HUES6 (cell line): Measurements from ENCODE around the gene FGF8.

Source experiments
- H3K27ac ChIP-seq: 2 replicates; pipeline ENCODE4 v1.7.0; 2013; ENCODE audit warnings: low read depth, mild to moderate bottlenecking, low read length, inconsistent platforms
- H3K27me3 ChIP-seq: 2 replicates; pipeline ENCODE4 v1.6.1; 2013; ENCODE audit warnings: low read length; ENCODE audit not compliant: control insufficient read depth, insufficient read depth
- H3K36me3 ChIP-seq: 2 replicates; pipeline ENCODE4 v1.6.1; 2013; ENCODE audit warnings: low read length; ENCODE audit not compliant: control insufficient read depth, insufficient read depth
- H3K4me1 ChIP-seq: 2 replicates; pipeline ENCODE4 v1.6.1; 2013; ENCODE audit warnings: low read length; ENCODE audit not compliant: control insufficient read depth, insufficient read depth
- H3K4me3 ChIP-seq: 2 replicates; pipeline ENCODE4 v1.5.1; 2013; ENCODE audit warnings: low read depth, low read length
- H3K9ac ChIP-seq: one replicate; pipeline ENCODE4 v1.6.1; 2013; ENCODE audit warnings: mild to moderate bottlenecking, low read length
- H3K9me3 ChIP-seq: 2 replicates; pipeline ENCODE4 v1.6.1; 2013; ENCODE audit warnings: low read depth, low read length; ENCODE audit not compliant: control insufficient read depth, insufficient read depth

FGF8 gene

GRCh38 chr10:101749047-101750016, 26.6 kb downstream of the FGF8 start:
- Histone ChIP-seq H3K9me3 (no peaks in the 10 kb centered on the region), H3K27ac (no peak overlapping the region; the same call in 1 of the 2 replicates), H3K36me3 (no peaks in the 10 kb centered on the region), H3K4me3 (no peak overlapping the region), H3K9ac (peak overlapping the region; percentile 22), H3K27me3 (no peaks in the 10 kb centered on the region), H3K4me1 (peaks cover 20% of the 10 kb centered on the region)

DNA sequence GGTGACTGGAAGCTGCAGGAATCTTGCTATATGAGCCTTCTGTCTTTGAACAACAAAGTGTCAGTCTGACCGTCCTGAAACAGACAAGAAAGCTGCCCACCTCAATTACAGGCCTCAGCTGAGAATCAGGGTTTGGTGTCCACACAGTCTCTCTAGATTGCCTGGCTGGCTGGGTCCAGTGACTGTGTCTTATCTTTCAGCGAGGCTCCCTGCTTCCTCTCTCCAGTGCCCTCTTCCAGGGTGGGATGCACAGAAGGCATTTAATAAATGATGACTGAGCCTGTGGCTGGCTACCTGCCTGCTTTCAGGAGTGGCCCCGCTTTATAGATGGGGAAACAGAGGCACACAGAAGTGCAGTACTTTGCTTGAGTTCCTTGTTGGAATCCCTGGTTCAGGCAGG, 27.4 kb downstream of the FGF8 start:
- H3K9ac ChIP-seq = peak overlapping the region; percentile 8
- peaks cover 20% of the 10 kb centered on the region for H3K4me1 ChIP-seq
- no peaks in the 10 kb centered on the region for H3K27me3 ChIP-seq
- H3K9me3 ChIP-seq = no peaks in the 10 kb centered on the region
- H3K4me3 ChIP-seq = no peak overlapping the region
- H3K27ac ChIP-seq = no peak overlapping the region
- no peaks in the 10 kb centered on the region for H3K36me3 ChIP-seq

GRCh38 chr10:101745074-101745696, 30.7 kb downstream of the FGF8 start:
- Histone ChIP-seq H3K36me3 (no peaks in the 10 kb centered on the region), H3K27ac (no peak overlapping the region), H3K9me3 (no peaks in the 10 kb centered on the region), H3K4me1 (peaks cover 20% of the 10 kb centered on the region), H3K4me3 (no peak overlapping the region), H3K27me3 (no peaks in the 10 kb centered on the region), H3K9ac (no peak overlapping the region)

GRCh38 chr10:101744267-101744666, 31.6 kb downstream of the FGF8 start:
- no peak overlapping the region for H3K27ac ChIP-seq
- no peak overlapping the region for H3K9ac ChIP-seq
- no peaks in the 10 kb centered on the region for H3K27me3 ChIP-seq
- no peaks in the 10 kb centered on the region for H3K9me3 ChIP-seq
- H3K4me1 ChIP-seq = peaks cover 12% of the 10 kb centered on the region
- no peak overlapping the region for H3K4me3 ChIP-seq
- H3K36me3 ChIP-seq = no peaks in the 10 kb centered on the region

GRCh38 chr10:101741938-101742337, 34.0 kb downstream of the FGF8 start:
- Histone ChIP-seq H3K27me3 (no peaks in the 10 kb centered on the region), H3K9me3 (no peaks in the 10 kb centered on the region), H3K4me1 (no peaks in the 10 kb centered on the region), H3K9ac (no peak overlapping the region), H3K36me3 (no peaks in the 10 kb centered on the region), H3K27ac (no peak overlapping the region), H3K4me3 (no peak overlapping the region)

- Histone ChIP-seq H3K9me3 (no peaks in the 10 kb centered on the region), H3K27ac (no peak overlapping the region), H3K36me3 (no peaks in the 10 kb centered on the region), H3K4me3 (no peak overlapping the region), H3K4me1 (no peaks in the 10 kb centered on the region), H3K9ac (no peak overlapping the region), H3K27me3 (no peaks in the 10 kb centered on the region)
Observed at GRCh38 chr10:101736666-101737065, 39.2 kb downstream of the FGF8 start.

GRCh38 chr10:101732096-101732495, 43.8 kb downstream of the FGF8 start:
- H3K27ac ChIP-seq = no peak overlapping the region

DNA sequence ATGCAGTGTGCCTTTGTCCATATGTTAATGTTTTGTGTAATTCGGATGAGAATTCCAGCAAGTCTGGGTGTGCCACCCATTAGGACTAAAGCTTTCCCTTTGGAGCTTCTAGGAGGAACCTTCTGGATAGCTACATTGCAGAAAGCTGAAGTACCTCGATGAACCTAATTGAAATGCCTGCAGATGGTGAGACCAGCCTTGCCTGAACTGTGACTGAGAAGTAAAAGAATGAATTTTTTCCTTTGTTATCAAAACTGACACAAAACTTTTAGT, 49.9 kb downstream of the FGF8 start:
- H3K9ac ChIP-seq = no peak overlapping the region
- H3K27ac ChIP-seq = no peak overlapping the region
- no peaks in the 10 kb centered on the region for H3K9me3 ChIP-seq
- peaks cover 15% of the 10 kb centered on the region for H3K4me1 ChIP-seq
- H3K27me3 ChIP-seq = no peaks in the 10 kb centered on the region
- H3K36me3 ChIP-seq = no peaks in the 10 kb centered on the region
- no peak overlapping the region for H3K4me3 ChIP-seq

More at GRCh38 chr10:101732096-101732495, 43.8 kb downstream of the FGF8 start:
- no peaks in the 10 kb centered on the region for H3K9me3 ChIP-seq
- no peaks in the 10 kb centered on the region for H3K4me1 ChIP-seq
- H3K9ac ChIP-seq = no peak overlapping the region
- H3K4me3 ChIP-seq = no peak overlapping the region
- no peaks in the 10 kb centered on the region for H3K36me3 ChIP-seq
- H3K27me3 ChIP-seq = no peaks in the 10 kb centered on the region

- peaks cover 15% of the 10 kb centered on the region for H3K4me1 ChIP-seq
- no peak overlapping the region for H3K4me3 ChIP-seq
- no peak overlapping the region for H3K9ac ChIP-seq
- no peak overlapping the region for H3K27ac ChIP-seq
- H3K36me3 ChIP-seq = no peaks in the 10 kb centered on the region
- no peaks in the 10 kb centered on the region for H3K9me3 ChIP-seq
- H3K27me3 ChIP-seq = no peaks in the 10 kb centered on the region
Observed at GRCh38 chr10:101725296-101726114, 50.4 kb downstream of the FGF8 start.

DNA sequence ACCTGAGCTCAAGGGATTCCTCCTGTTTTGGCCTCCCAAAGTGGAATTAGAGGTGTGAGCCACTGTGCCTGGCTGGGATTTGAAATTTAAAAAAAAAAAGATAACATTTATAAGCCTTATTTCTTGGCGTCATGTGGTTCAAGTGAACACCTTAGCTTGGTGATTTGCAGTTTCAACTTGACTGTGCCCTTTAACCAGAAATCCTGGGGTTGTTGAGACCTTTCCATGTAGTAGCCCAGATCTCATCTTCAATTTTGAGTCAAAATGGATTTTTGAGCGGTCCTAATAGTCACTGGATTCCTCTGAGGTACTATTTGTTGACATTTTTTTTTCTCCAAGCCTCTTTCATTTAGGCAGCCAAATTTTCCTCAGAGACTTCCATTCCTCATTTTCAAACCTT, 51.5 kb downstream of the FGF8 start:
- Histone ChIP-seq H3K27me3 (no peaks in the 10 kb centered on the region), H3K9ac (no peak overlapping the region), H3K9me3 (no peaks in the 10 kb centered on the region), H3K4me3 (no peak overlapping the region), H3K36me3 (no peaks in the 10 kb centered on the region), H3K4me1 (peaks cover 15% of the 10 kb centered on the region), H3K27ac (no peak overlapping the region)

GRCh38 chr10:101723176-101723575, 52.7 kb downstream of the FGF8 start:
- Histone ChIP-seq H3K36me3 (no peaks in the 10 kb centered on the region), H3K27ac (no peak overlapping the region), H3K4me1 (peaks cover 15% of the 10 kb centered on the region), H3K27me3 (no peaks in the 10 kb centered on the region), H3K9ac (no peak overlapping the region), H3K4me3 (no peak overlapping the region), H3K9me3 (no peaks in the 10 kb centered on the region)
